Measurements from ENCODE around the gene TRIM33.
"Not testable (repeated sequence)": the region's sequence is repeated elsewhere in the genome, so short reads cannot be mapped to it uniquely, and the experiment has no call there.

TRIM33 gene

DNA sequence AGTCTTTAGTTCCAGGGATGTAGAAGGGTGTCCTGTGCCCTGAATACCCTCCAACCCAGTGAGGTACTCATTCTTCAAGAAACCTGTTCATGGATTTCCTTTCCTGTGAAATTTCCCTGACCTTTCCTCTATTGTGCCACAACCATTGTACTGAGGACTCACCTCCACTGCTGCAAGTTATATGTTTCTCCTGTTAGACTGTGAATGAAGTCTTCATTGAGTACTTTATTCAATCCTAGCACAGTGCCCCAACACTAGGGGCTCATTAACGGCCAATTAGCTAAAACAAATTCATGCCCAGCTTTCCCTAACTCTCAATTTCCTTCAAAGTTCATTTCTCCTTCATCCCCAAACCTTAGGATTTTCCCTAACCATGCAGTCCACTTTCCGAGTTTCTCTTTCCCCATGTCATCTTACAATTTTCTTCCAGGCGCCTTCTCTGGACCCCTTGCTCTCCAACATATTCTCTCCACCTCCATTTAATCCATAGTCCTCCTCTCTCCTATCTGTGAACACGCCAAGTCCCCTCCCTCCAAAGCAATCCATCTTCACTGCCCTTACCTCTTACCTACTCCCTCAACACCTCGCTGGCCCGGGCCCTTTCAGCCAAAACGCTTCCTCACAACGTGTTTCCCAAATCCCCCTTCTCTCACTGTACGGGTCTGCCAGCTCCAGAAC is 1.3 kb downstream of the TRIM33 start:
- no peak for DNase-seq

DNA sequence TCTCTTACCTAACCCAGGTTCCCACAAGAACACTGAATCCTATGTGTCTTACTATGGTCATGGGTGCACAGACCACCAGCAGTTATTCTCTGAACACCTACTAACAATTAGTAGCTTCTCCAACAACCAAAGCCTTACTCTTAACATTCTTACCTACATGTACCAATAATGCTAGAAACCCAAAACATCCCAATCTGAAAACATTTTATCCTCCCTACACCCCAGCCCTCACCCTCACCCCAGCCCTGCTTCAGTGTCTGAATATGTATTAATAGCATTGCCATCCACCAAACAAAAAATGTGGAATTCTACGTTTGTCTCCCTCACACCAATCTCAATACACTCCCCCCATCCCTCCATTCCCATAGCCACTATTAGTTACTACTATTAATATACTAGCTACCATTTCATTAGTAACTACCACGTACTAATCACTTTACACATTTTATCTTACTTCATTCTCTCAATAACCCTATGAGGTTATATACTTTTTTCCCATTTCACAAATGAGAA is 2.6 kb downstream of the TRIM33 start:
- DNase-seq: no peak

DNA sequence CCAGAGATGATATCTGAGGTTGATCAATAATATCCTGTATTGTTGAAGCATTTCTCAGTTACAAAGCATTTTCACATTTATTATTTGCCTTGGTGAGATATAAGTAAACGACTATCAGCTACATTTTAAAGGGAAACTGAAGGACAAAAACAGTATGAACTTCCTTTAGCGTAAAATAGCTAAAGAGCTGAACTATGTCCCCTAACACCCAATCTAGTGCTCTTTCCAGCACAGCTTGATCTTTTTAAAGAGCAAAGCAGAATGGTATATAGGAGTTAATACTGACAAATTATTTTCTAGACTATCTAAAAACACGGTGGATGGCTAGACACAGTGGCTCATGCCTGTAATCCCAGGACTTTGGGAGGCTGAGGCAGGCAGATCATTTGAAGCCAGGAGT is 3.5 kb downstream of the TRIM33 start:
- no peak for DNase-seq

DNA sequence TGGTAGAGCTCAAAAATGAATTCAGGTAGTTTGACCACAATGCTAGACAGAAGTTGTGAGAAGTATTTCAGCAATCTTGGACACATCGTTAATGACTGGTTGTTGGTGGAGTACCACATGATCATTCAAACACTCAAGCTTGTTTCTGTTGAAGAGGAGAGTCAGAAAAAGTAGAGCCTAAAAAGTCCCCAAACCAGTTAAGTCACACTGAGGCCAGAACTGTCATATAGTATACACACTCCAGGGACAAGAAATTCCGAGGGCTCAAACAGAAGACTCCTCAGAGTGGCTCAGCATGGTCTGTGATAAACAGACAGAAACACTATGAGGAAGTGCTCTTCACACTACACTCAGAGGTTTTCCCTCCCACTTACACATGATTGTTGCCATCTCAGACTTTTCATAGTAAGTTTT is 5.8 kb downstream of the TRIM33 start:
- DNase-seq: no peak

DNA sequence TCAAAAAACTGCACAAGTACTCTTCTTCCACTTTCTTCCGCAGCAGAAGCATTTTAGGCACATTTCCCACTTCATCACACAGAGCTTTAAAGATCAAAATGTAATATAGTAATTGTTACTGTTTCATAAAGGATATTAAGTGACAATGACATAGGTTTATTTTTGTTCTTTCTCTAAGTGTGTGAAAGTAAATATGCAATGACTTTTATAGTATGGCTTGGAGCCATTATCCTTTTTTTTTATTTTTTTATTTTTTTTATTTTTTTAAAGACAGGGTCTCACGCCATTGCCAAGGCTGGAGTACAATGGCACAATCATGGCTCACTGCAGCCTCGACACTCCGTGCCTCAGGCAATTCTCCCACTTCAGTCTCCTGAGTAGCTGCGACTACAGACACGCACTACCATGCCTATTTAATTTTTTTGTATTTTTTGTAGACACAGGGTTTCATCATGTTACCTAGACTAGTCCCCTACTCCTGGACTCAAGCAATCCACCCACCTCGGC is 7.0 kb downstream of the TRIM33 start:
- DNase-seq: no peak

DNA sequence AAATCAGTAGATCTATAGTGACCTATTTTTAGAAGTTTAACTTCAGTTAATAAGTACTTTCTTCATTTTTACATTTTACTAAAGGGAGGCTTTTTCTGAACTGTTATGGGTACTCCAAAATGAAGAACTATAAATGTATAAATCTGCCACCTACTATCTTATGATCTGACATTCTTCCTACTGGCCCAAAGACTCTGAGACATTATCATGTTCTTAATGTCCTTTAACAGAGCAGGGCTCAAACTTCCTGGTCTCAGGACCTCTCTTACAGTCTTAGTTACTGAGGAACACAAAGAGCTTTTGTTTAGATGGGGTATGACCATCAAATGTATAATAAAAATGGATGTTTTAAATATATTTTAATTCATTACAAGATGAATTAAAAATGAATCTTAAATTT is 8.9 kb downstream of the TRIM33 start:
- no peak for DNase-seq

DNA sequence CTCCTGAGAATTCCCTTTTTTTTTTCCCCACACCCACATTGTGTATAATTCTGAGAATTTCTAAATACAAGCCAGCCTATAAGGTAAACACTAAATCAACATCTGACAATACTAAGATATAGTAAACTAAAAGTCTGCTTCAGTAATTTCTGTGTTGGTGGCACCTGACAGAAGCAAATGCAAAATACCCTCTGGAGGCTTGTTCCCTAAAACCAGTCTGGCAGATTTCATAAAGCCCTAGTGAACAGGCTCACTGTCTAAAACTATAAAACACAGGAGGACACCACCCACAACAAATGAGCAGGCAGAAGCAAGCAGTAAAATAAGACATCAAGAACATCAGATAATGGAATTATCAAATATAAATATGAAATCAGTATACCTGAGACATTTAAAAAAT is 11.5 kb downstream of the TRIM33 start:
- DNase-seq: no peak

DNA sequence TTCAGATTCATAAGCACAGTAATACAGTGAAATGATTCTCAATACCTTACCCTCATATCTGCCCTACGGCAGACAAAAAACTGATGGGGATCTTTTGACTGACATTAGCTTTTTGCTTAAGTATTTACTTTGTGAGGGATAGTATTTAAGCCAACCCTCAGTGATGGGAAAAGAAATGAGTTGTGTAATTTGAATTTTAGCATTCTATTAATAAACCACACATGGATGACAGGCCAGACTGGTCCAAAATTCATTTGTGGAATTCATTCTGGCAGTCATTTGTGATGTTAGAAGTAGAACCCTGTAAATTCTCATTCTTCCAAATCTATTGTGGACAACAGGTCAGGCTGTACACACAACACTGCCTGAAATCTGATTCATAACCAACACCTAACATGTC is 14.9 kb downstream of the TRIM33 start:
- no peak for DNase-seq

DNA sequence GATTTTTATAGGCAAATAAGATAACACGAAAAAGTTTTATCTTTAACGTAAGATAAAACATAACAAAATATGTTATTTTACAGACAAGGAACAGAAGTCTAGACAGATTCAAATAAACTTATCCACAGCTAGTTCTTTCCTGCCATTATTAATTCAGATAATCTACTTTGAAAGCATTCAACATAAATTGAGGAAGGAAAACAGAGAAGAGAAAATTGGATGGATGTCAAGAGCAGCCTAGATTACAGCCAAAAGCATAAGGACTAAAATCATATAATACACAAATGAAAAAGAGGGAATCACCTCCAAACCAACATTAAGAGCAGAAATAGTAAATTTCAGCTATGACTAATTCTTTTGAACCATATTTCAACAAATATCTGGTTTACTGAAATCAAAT is 15.5 kb downstream of the TRIM33 start:
- DNase-seq: no peak

DNA sequence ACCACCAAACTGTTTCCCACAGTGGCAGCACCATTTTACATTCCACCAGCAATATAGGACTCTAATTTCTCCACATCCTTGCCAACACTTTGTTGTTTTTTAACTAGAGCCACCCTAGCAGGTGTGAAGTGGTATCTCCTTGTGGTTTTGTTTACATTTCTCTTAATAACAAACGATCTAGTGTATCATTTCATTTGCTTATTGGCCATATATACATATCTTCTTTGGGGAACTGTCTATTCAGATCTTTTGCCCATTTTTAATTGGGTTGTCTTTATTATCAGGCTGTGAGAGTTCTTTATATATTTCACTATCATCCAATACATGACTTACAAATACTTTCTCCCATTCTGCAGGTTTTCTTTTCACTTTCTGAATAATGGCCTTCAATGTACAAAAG is 18.0 kb downstream of the TRIM33 start:
- no peak for DNase-seq

DNA sequence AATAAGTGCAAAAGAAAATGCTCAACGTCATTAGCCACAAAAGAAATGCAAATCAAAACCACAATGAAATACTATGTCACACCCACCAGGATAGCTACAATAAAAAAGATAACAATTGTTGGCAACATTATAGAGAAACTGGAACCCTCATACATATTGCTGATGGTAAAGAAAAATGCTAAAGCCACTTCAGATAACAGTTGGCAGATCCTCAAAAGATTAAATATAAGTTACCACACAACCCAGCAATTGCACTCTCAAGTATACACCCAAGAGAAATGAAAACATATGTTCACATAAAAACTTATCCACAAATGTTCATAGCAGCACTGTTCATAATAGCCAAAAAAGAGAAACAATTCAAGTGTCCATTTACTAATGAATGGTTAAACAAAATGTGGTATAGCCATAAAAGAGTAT is 20.7 kb downstream of the TRIM33 start:
- no peak for DNase-seq

DNA sequence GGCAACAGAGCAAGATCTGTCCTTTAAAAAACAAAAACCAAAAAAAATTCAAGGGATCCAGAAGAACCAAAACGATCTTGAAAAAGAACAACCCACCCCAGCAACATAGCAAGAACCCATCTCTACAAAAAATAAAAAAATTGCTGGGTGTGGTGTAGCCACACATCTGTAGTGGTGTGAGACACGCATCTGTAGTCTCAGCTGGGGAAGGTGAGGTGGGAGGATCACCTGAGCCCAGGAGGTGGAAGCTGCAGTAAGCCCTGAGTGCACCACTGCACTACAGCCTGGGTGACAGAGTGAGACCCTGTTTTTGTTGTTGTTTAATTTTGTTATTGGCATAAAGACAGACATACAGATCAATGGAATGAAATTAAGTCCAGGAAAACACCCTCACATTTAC is 22.3 kb downstream of the TRIM33 start:
- DNase-seq: no peak

DNA sequence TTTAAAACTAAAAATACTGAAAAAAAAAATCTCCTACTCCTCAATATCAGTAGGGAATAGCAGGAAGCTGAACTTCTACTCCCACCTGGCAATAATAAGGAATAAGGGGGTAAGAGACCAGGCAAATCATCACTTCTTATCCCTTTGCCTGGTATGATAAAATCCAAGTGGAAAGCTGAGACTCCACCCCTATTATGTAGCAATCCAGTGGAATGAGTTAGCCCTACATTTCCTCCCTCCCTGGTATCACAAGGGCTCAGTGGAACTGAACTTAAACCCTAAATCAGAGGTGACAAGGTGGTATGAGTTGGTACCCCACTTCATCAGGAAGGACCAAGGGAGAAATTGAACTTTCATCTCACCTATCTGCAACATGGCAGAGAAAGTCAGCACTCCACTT is 25.7 kb downstream of the TRIM33 start:
- DNase-seq: no peak

DNA sequence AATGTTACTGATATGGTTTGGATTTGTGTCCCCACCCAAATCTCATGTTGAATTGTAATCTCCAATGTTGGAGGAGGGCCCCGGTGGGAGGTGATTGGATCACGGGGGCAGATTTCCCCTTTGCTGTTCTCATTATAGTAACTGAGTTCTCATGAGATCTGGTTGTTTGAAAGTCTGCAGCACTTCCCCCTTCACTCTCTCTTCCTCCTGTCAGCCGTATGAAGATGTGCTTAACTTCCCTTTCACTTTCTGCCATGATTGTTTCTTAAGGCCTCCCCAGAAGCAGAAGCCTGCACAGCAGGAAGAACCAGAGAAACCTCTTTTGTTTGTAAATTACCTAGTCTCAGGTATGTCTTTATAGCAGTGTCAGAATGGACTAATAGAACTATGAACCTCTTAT is 28.4 kb downstream of the TRIM33 start:
- DNase-seq: no peak

DNA sequence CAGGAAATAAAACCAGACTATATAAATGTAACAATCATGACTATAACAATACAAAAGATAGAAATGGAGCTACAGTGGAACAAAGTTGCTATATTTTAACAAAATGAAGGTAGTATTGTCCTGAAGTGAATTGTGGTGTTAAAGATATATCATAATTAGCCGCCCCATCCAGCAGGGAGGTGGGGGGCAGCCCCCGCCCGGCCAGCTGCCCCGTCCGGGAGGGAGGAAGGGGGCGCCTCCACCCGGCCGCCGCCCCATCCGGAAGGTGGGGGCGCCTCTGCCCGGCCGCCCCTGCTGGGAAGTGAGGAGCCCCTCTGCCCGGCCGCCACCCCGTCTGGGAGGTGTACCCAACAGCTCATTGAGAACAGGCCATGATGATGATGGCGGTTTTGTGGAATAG is 31.4 kb downstream of the TRIM33 start:
- DNase-seq: not testable (repeated sequence)

DNA sequence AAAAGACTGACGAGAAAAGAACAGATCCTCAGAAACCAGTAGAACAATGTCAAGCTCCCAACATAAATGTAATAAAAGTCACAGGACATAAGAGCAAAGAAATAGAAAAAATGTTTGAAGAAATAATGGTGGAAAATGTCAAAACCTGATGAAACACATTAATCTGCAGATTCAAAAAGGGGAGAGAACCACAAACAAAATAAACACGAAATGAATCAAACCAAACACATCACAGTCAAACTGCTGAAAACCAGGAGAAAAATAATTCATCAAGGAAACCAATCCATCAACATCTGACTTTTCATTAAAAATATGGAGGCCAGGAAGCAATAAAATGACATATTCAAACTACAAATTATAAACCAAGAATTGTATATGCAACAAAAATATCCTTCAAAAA is 31.9 kb downstream of the TRIM33 start:
- no peak for DNase-seq

DNA sequence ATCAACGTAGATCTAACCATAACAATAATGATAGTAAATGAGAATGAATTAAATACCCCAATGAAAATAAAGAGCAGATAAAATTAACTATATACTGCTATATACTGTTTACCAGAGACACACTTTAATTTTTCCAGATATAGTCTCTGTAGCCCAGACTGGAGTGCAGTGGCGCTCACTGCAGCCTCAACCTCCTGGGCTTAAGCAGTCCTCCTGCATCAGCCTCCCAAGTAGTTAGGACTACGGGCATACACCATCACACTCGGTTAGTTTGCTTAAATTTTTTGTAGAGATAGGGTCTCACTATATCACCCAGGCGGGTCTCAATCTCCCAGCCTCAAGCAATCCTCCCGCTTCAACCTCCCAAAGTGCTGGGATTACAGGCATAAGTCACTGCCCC is 37.2 kb downstream of the TRIM33 start:
- no peak for DNase-seq

DNA sequence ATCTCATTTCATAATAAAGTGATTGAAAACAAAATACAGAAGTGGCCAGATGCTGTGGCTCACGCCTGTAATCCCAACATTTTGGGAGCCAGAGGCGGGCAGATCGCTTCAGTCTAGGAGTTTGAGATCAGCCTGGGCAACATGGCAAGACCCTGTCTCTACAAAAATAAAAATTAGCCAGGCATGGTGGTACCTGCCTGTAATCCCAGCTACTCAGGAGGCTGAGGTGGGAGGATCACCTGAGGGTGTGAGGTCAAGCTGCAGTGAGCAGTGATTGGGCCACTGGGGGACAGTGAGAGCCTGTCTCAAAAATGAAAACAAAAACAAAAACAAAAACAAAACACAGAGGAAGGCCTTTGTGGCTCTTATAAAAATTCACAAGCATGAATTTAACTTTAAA is 38.6 kb downstream of the TRIM33 start:
- no peak for DNase-seq

DNA sequence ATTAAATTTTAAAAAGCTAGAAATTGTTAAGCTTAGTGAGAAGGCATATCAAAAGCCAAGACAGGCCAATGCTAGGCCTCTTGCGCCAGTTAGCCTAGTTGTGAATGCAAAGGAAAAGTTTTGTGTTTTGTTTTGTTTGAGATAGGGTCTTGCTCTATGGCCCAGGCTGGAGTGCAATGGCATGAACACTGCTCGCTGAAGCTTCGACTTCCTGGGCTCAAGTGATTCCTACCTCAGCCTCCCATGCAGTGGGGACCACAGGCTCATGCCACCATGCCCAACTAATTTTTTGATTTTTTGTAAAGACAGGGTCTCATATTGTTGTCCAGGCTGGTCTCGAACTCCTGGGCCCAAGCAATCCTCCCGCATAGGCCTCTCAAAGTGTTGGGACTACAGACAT is 40.3 kb downstream of the TRIM33 start:
- no peak for DNase-seq

DNA sequence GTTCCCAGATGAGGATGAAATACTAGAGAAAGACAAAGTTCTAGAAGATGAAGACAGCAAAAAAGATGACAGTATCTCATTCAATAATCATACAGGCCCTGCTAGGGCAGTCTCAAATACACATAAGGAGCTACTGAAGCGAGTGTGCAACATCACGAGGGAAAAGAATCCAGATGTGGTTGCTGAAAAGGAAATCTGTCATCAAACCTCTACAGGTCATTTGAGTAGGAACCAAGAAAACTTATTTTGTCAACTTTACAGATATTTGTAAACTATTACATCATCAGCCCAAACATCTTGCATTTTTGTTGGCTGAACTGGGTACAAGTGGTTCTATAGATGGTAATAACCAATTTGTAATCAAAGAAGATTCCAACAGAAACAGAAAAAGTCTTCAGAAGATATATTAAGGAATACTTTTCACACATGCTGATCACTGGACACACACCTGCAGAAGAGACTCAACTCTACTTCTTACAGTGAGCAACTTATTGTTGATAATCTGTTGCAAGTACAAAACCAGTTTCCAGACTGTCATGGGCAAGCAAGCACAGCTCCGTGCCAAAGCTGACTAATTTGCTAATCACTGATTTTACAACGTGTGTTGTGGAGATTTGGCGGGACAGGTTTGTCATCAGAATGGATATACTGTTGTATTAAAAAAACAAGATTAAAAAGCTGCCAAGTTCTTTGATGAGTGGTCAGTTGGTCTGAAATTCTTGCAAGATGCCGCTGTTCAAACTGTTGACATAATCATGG is 42.1 kb downstream of the TRIM33 start:
- DNase-seq: no peak

DNA sequence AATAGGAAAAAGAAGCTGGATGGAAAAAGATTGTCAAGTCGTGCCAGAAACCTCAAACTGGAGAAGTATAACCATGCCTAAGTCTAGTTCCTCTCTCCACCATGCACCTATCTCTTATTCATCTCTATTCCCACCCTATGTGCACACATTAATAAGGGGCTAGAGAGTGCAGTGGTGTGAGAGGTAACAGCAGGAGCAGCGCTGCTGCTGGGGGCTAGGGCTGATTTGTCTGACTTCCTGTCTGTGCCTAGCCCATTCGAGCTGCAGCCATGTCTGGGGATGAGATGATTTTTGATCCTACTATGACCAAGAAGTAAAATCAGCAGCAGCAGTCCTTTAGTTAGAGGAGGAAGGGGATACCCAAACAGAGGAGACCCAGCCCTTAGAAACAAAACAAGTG is 43.0 kb downstream of the TRIM33 start:
- no peak for DNase-seq

DNA sequence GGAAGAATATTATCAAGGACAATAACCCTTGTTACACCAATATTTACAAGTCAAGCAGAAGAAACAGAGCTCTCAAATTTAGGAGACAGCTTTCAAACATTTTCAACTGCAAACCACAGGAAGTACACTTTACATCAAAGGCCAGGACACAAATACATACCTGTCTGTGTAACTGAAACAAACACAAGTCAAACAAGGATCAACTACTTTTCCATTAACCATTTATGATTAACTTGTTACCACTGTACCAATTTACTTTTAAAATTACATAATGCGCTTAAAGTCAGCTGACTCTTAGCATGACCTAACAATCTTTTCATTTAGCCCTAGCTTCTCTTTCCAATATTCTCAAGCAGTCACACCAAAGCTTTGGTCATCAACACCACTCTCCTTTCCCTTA is 43.5 kb downstream of the TRIM33 start:
- no peak for DNase-seq

DNA sequence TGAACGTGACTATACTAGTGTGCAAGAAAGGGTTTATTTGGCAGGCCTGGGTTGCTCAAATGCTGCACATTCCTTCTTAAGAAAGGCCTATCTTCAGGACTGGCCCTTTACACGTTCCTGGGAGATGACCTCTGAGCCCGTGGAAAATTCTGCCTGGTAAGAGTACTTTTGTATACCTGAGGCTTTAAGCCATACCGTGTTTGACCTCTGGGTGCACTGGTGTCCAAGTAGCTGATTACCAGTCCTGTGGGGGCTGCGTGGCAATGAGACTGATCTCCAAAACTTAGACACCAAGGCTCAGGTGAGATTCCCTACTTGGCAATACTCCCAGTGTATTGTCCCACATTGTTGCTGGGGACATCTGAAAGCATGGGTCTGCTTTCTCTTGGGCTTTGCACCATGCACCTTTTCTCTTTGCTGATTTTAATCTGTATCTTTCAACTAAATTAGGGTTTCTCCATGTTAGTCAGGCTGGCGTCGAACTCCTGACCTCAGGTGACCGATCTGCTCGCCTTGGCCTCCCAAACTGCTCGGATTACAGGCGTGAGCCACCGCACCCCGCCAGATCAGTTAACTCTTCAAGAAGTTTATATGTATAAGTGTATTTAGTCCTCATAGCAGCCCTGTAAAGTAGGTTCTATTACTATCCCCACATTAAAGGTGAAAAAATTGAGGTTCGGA is 44.5 kb downstream of the TRIM33 start:
- DNase-seq: no peak

DNA sequence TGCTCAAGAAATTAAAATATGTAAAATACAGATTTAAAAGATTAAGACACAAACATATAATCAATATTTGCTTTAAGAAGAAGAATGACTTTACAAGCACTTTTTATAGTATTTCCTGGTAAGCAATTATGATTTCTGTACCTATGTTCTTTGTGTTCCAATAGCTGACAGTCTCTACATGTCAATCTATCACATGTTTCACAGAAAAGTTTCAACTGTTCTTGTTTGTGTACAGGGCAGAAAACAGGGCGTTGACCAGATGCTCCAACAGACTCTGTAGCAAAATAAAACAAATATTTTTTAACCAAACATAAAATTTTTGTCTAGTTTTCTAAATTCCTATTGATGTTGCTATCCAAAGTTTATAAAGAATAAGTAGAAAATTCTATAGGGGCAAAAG is 48.0 kb downstream of the TRIM33 start:
- DNase-seq: no peak
